H9 (cell line): ENCODE data around the gene ITPKB. TPM values are rescaled to one million over a fixed set of nuclear protein-coding genes. Genes with fewer than 3 reads are reported as not detected.

Source experiments
- DNase-seq: peaks from one replicate; pipeline ENCODE4 v3.0.0-alpha.2; 2017
- H2AFZ ChIP-seq: one replicate; pipeline ENCODE4 v1.6.1; 2013; ENCODE audit warnings: mild to moderate bottlenecking, low read length, control low read depth, moderate library complexity
- H2AK5ac ChIP-seq: 2 replicates; pipeline ENCODE4 v1.6.1; 2013; ENCODE audit warnings: low read length, control low read depth, mixed read lengths; ENCODE audit not compliant: insufficient read length
- H2BK120ac ChIP-seq: one replicate; pipeline ENCODE4 v1.6.1; 2013; ENCODE audit warnings: low read depth, mild to moderate bottlenecking, low read length, control low read depth, inconsistent platforms; ENCODE audit not compliant: poor library complexity, severe bottlenecking
- H2BK12ac ChIP-seq: 2 replicates; pipeline ENCODE4 v1.6.1; 2013; ENCODE audit warnings: low read length, control low read depth, mixed read lengths, low read depth; ENCODE audit not compliant: insufficient read length
- H2BK15ac ChIP-seq: 2 replicates; pipeline ENCODE4 v1.6.1; 2013; ENCODE audit warnings: low read depth, low read length, control low read depth
- H2BK20ac ChIP-seq: one replicate; pipeline ENCODE4 v1.6.1; 2013; ENCODE audit warnings: low read depth, mild to moderate bottlenecking, low read length, control low read depth, inconsistent platforms; ENCODE audit not compliant: poor library complexity, severe bottlenecking
- H2BK5ac ChIP-seq: 2 replicates; pipeline ENCODE4 v1.6.1; 2013; ENCODE audit warnings: low read length, control low read depth, mixed read lengths; ENCODE audit not compliant: insufficient read length
- H3K14ac ChIP-seq: 2 replicates; pipeline ENCODE4 v1.6.1; 2013; ENCODE audit warnings: low read length, control low read depth; ENCODE audit not compliant: insufficient read depth
- H3K18ac ChIP-seq: 2 replicates; pipeline ENCODE4 v1.6.1; 2013; ENCODE audit warnings: low read depth, mild to moderate bottlenecking, mixed read lengths, low read length, control low read depth; ENCODE audit not compliant: insufficient read length
- H3K23ac ChIP-seq: 2 replicates; pipeline ENCODE4 v1.6.1; 2013; ENCODE audit warnings: low read length, control low read depth, mixed read lengths, low read depth; ENCODE audit not compliant: insufficient read length
- H3K23me2 ChIP-seq: 2 replicates; pipeline ENCODE4 v1.6.1; 2013; ENCODE audit warnings: low read depth, mild to moderate bottlenecking, mixed read lengths, low read length, control low read depth; ENCODE audit not compliant: insufficient read length, poor library complexity, severe bottlenecking
- H3K27ac ChIP-seq: 2 replicates; pipeline ENCODE4 v1.5.1; 2013; ENCODE audit warnings: low read length, control low read depth, mixed read lengths, low read depth; ENCODE audit not compliant: insufficient read length
- H3K27me3 ChIP-seq: 2 replicates; pipeline ENCODE4 v1.6.1; 2013; ENCODE audit warnings: low read length, control low read depth, inconsistent platforms; ENCODE audit not compliant: insufficient read depth
- H3K4ac ChIP-seq: 2 replicates; pipeline ENCODE4 v1.6.1; 2013; ENCODE audit warnings: low read depth, mild to moderate bottlenecking, control low read depth, inconsistent platforms, low read length, moderate library complexity
- H3K4me1 ChIP-seq: 2 replicates; pipeline ENCODE4 v1.6.1; 2013; ENCODE audit warnings: low read length, control low read depth, inconsistent platforms; ENCODE audit not compliant: insufficient read depth
- H3K4me2 ChIP-seq: 2 replicates; pipeline ENCODE4 v1.6.1; 2013; ENCODE audit warnings: low read length, control low read depth, mixed read lengths; ENCODE audit not compliant: insufficient read length, insufficient read depth
- H3K56ac ChIP-seq: 2 replicates; pipeline ENCODE4 v1.6.1; 2013; ENCODE audit warnings: low read depth, mild to moderate bottlenecking, mixed read lengths, low read length, control low read depth; ENCODE audit not compliant: insufficient read length
- H3K79me1 ChIP-seq: 2 replicates; pipeline ENCODE4 v1.6.1; 2013; ENCODE audit warnings: low read depth, mild to moderate bottlenecking, moderate library complexity, low read length, control low read depth, inconsistent platforms; ENCODE audit not compliant: insufficient read depth, poor library complexity, severe bottlenecking
- H3K79me2 ChIP-seq: 2 replicates; pipeline ENCODE4 v1.6.1; 2013; ENCODE audit warnings: low read length, control low read depth, inconsistent platforms; ENCODE audit not compliant: insufficient read depth
- H3K9ac ChIP-seq: 2 replicates; pipeline ENCODE4 v1.6.1; 2013; ENCODE audit warnings: low read length, control low read depth, mixed read lengths; ENCODE audit not compliant: insufficient read length; ENCODE audit errors: extremely low read depth
- H3K9me3 ChIP-seq: one replicate; pipeline ENCODE4 v1.6.1; 2013; ENCODE audit warnings: low read depth, low read length, inconsistent platforms; ENCODE audit not compliant: control insufficient read depth
- H3T11ph ChIP-seq: one replicate; pipeline ENCODE4 v1.6.1; 2013; ENCODE audit warnings: mild to moderate bottlenecking, low read length, control low read depth, inconsistent platforms
- H4K20me1 ChIP-seq: one replicate; pipeline ENCODE4 v1.6.1; 2013; ENCODE audit not compliant: control insufficient read depth, insufficient read length, insufficient read depth
- H4K5ac ChIP-seq: 2 replicates; pipeline ENCODE4 v1.6.1; 2013; ENCODE audit warnings: low read depth, mild to moderate bottlenecking, mixed read lengths, low read length, control low read depth; ENCODE audit not compliant: insufficient read length
- H4K8ac ChIP-seq: replicated peaks from 2 replicates; pipeline ENCODE4 v1.6.1; 2013; ENCODE audit warnings: low read length, control low read depth, mixed read lengths, low read depth; ENCODE audit not compliant: insufficient read length
- H4K91ac ChIP-seq: 2 replicates; pipeline ENCODE4 v1.6.1; 2013; ENCODE audit warnings: low read depth, mild to moderate bottlenecking, moderate library complexity, mixed read lengths, low read length, control low read depth; ENCODE audit not compliant: insufficient read length
- H3K27ac Mint-ChIP-seq, 3 experiments: 2 replicates in 2 of 3; 3 replicates in 1 of 3; pipeline ENCODE4 v1.8.0; 2020 to 2021; ENCODE audit warnings: mixed read lengths in 3 of 3, mild to moderate bottlenecking in 1 of 3, moderate library complexity in 1 of 3
- H3K27me3 Mint-ChIP-seq: 2 replicates; pipeline ENCODE4 v1.8.0; 2021; ENCODE audit warnings: low read depth, mild to moderate bottlenecking, moderate library complexity, mixed read lengths
- H3K36me3 Mint-ChIP-seq, 3 experiments: 2 replicates in 2 of 3; 3 replicates in 1 of 3; pipeline ENCODE4 v1.8.0; 2020 to 2021; ENCODE audit warnings: low read depth in 3 of 3, mixed read lengths in 3 of 3; ENCODE audit not compliant: insufficient read depth in 1 of 3
- H3K4me1 Mint-ChIP-seq, 2 experiments: 2 replicates each; pipeline ENCODE4 v1.8.0; 2020; ENCODE audit warnings: mixed read lengths in 2 of 2
- H3K4me3 Mint-ChIP-seq, 2 experiments: 2 replicates in 1 of 2; 3 replicates in 1 of 2; pipeline ENCODE4 v1.8.0; 2020 to 2021; ENCODE audit warnings: mild to moderate bottlenecking in 2 of 2, mixed read lengths in 2 of 2, moderate library complexity in 1 of 2
- H3K9me3 Mint-ChIP-seq, 2 experiments: 2 replicates in 1 of 2; 3 replicates in 1 of 2; pipeline ENCODE4 v1.8.0; 2020; ENCODE audit warnings: mild to moderate bottlenecking in 2 of 2, mixed read lengths in 2 of 2, moderate library complexity in 1 of 2
- total RNA-seq: library from RNA; stranded (reverse); gene quantifications from 2 replicates; pipeline ENCODE4 v1.2.1, GENCODE V29; 2021
- TF ChIP-seq, protein P1 (sequence below): fragments of 200-600 bp; sonication (generic); conservative IDR thresholded peaks from 3 replicates; pipeline ENCODE4 v1.8.0; 2021; ENCODE audit warnings: antibody characterized with exemption, mild to moderate bottlenecking

Gene ITPKB
- total RNA-seq, 1 experiment from 2014 or later, result 3.8 TPM

- no peak overlapping the region for H2BK120ac ChIP-seq
- H2BK20ac ChIP-seq, result no peak overlapping the region
- no peak overlapping the region for H3K4me3 Mint-ChIP-seq
- H3K18ac ChIP-seq, result no peak overlapping the region
- no peak overlapping the region for H2BK5ac ChIP-seq
- H3K9ac ChIP-seq, result no peak overlapping the region
- H2AFZ ChIP-seq, result no peak overlapping the region
- no peak overlapping the region for H4K8ac ChIP-seq
- no peak overlapping the region for H2BK15ac ChIP-seq
- no peak overlapping the region for H2AK5ac ChIP-seq
- H3K4ac ChIP-seq, result no peak overlapping the region
- H3K23ac ChIP-seq, result no peak overlapping the region
- peaks cover 2% of the 10 kb centered on the region for H3K23me2 ChIP-seq
- H3K4me1 Mint-ChIP-seq, result peaks cover 15 to 18% of the 10 kb centered on the region in 2 experiments
- no peak overlapping the region for H3K56ac ChIP-seq
- no peaks in the 10 kb centered on the region for H3K27me3 ChIP-seq
- no peak overlapping the region for H3K4me2 ChIP-seq
- H4K5ac ChIP-seq, result no peak overlapping the region
- no peaks in the 10 kb centered on the region for H4K20me1 ChIP-seq
- no peaks in the 10 kb centered on the region; a peak in 2 of 7 replicates for H3K36me3 Mint-ChIP-seq
- H3K14ac ChIP-seq, result no peak overlapping the region
- no peak overlapping the region for H3K27ac Mint-ChIP-seq
- no peaks in the 10 kb centered on the region; the same call in 1 of the 2 replicates for H3K27me3 Mint-ChIP-seq
- no peak overlapping the region for H3K27ac ChIP-seq
- no peaks in the 10 kb centered on the region for H3K79me2 ChIP-seq
- no peaks in the 10 kb centered on the region for H3K79me1 ChIP-seq
- no peak overlapping the region for H2BK12ac ChIP-seq
- H3K9me3 Mint-ChIP-seq, result peaks cover 0 to 4% of the 10 kb centered on the region in 2 experiments; a peak in 1 of 5 replicates
- DNase-seq, result no peak
- H3K9me3 ChIP-seq, result no peaks in the 10 kb centered on the region
- H3K4me1 ChIP-seq, result peaks cover 10% of the 10 kb centered on the region; the same call in 1 of the 2 replicates
- H3T11ph ChIP-seq, result no peak overlapping the region
- no peak overlapping the region for H4K91ac ChIP-seq
- TF ChIP-seq, protein P1, sequence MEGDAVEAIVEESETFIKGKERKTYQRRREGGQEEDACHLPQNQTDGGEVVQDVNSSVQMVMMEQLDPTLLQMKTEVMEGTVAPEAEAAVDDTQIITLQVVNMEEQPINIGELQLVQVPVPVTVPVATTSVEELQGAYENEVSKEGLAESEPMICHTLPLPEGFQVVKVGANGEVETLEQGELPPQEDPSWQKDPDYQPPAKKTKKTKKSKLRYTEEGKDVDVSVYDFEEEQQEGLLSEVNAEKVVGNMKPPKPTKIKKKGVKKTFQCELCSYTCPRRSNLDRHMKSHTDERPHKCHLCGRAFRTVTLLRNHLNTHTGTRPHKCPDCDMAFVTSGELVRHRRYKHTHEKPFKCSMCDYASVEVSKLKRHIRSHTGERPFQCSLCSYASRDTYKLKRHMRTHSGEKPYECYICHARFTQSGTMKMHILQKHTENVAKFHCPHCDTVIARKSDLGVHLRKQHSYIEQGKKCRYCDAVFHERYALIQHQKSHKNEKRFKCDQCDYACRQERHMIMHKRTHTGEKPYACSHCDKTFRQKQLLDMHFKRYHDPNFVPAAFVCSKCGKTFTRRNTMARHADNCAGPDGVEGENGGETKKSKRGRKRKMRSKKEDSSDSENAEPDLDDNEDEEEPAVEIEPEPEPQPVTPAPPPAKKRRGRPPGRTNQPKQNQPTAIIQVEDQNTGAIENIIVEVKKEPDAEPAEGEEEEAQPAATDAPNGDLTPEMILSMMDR, result no peak
Observed at GRCh38 chr1:226698659-226699058, 40.4 kb downstream of the ITPKB start.
